T-helper 2 cell treated with Interferon-gamma antibody and Interleukin-4, amounts not matched to agents 100 ng/mL and 5 ng/mL, for 36 hours (primary cell): ENCODE results near the gene USP37. TPM values are rescaled to one million over a fixed set of nuclear protein-coding genes. Genes with fewer than 3 reads are reported as not detected.

ENCODE experiments used
- intact Hi-C: fragments of 100-400 bp; cut with micrococcal nuclease; formaldehyde crosslinking; loops from one replicate; pipeline ENCODE4 v1.15.1; 2023
- total RNA-seq: library from RNA; stranded (reverse); gene quantifications from 2 replicates; pipeline ENCODE4 v1.2.3, GENCODE V29; 2022

The USP37 gene
- total RNA-seq, 1 donor from 2014 or later: 32.2 TPM

DNA sequence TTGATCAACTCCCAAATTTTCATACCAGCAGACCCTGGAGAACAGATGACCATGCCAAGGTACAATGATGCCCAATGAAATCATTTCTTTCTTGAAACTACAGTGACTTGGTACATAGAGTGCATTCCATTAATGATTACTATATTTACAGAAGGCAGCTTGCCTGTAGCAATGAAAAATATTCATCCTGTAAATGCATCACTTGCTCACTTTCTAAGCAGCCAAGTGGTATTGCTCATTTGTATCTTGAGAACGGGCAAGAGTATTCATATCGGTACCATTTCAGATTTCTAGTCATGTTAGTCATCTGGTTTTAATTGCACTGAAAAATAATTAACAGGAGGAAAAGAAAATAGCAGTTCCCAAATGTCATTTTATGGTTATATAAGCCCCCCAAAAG lies 89.6 kb downstream of the USP37 start:
- intact Hi-C loops: no loop called here

DNA sequence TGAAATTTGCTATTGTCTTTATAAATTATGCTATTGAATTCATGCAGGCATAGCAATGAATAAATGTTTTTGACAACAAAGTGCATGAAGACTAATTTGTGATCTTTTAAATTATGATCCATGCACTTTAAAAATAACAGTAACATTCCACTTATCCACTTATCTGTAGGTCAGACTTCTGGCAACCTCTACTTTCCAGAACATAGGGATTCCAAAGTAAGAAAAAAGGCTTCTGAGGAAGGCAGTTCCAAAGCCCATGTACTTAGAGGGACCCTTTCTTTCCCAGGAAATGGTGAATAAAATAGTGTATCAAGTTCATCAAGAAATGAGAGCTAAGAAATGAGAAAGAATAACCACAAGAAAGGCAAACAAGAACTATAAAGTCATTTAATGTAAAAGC lies 90.9 kb downstream of the USP37 start:
- intact Hi-C loops: no loop called here

DNA sequence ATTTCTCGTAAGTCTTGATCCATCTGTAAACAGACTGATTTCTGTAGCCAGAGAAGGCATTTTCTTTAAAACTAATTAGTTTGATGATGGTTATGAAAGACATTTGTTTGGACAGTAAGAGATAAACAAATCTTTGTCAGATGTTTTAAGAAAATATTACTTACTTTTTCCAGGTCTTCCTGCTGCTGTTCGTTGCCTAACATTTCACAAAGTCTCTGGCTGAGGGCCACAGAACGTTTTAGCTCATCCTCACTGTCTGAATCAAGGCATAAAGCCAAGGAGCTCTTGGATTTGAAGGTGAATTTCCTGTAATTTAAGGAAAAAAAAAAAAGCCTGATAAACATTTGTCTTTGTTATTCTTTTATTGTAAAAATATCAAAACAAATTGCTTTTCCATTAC lies 91.5 kb downstream of the USP37 start:
- intact Hi-C loops: no loop called here

DNA sequence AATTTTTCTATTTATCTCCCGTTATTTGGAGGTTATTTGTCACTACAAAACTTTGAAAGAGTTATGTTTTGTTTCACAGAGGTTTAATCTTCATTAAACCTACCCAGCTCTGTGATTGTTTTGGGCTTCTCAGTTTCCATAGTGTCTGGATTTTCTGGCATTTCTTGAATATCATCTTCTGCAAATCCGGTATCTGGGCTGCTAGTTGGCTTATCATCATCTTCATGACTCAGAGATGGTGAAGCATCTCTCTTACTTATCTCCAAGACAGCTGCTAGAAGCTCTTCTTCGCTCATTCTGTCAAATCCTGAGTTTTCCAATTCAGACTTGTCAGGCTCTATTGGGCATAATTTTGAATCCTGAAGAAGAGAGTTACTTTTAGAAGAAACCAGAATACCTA lies 93.6 kb downstream of the USP37 start:
- intact Hi-C loops: no loop called here

DNA sequence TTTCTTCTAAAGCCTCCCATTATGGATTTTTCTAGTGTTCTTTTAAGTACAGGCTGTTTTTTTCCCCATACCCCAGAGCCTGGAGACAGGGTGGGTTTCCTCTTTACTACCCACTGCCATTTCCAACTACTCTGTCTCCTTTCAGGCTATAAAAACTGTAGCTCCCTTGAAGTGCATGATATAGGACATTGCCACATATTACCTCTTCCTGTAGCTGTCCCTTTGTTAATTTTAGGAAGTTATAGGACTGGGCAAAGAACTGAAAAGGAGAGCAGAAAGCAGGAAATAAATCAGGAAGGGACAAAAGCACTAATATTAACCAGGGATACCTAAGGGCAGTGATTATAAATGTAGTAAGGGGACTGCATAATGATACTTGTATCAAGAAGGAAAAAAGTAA lies 95.2 kb downstream of the USP37 start:
- intact Hi-C loops: no loop called here

- intact Hi-C loops: no loop called here
Measured at GRCh38 chr2:218471982-218472381, 96.2 kb downstream of the USP37 start.

- intact Hi-C loops: no loop called here
Measured at GRCh38 chr2:218471036-218471435, 97.1 kb downstream of the USP37 start.

- intact Hi-C loops: no loop called here
Measured at GRCh38 chr2:218470448-218470847, 97.7 kb downstream of the USP37 start.

- intact Hi-C loops: loop anchor here (1.0 to 2.0 kb wide), 3 partner anchors 59 to 173 kb away; partner anchors contain the start of gene TMBIM1
Measured at GRCh38 chr2:218465987-218466633, 102.0 kb downstream of the USP37 start.

- intact Hi-C loops: no loop called here
Measured at GRCh38 chr2:218458598-218458997, 109.6 kb downstream of the USP37 start.

- intact Hi-C loops: no loop called here
Measured at GRCh38 chr2:218456849-218457248, 111.3 kb downstream of the USP37 start.

- intact Hi-C loops: no loop called here
Measured at GRCh38 chr2:218452079-218452478, 116.1 kb downstream of the USP37 start.

DNA sequence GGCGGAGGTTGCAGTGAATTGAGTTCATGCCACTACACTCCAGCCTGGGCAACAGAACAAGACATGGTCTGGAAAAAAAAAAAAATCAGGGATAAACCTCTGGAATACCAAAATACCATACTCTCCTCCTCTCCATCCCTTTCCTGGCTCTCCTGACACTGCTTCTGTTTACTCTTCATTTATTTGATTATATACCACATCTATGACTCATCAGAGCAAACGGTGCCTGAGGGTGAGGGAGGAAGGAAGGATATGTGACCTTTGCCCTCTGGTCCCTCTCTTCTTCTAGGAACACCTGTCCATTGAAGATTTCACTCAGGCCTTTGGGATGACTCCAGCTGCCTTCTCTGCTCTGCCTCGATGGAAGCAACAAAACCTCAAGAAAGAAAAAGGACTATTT lies 119.2 kb downstream of the USP37 start:
- intact Hi-C loops: no loop called here

DNA sequence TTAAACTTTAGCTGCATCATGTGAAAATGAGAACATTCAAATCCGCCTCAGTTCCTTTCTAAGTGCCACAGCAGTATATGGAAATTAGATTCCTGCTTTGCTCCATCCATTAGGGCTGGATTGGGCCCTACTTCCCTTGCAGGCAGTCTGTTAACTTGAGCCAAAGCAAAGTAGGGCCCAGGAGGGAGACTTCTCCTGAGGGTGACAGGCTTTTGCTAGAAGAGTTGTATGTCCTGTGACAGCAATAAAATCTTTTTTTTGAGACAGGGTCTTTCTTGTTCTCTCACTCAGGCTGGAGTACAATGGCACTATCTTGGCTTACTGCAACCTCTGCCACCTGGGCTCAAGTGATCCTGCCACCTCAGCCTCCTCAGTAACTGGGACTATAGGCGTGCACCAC lies 121.1 kb downstream of the USP37 start:
- intact Hi-C loops: no loop called here

GRCh38 chr2:218446547-218446946 lies 121.6 kb downstream of the USP37 start:
- intact Hi-C loops: no loop called here

DNA sequence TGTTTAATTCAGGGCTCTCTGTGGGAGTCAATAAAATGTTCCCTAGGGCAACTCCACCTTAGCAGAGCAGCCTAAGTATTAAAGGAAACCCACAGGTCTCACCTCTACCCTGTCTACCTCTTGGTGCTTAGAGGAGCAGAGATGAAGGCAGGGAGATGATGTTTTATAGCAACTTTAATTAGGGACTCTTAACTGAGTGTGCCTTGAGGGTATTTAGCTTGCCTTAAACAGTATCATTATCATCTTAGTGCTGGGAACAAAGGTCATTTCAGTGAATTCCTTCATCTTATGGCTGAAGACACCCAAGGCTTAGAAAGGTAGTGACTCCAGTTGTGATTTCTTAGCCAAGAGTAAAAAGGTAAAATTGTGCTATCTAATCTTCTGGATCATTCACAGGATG lies 122.5 kb downstream of the USP37 start:
- intact Hi-C loops: no loop called here

DNA sequence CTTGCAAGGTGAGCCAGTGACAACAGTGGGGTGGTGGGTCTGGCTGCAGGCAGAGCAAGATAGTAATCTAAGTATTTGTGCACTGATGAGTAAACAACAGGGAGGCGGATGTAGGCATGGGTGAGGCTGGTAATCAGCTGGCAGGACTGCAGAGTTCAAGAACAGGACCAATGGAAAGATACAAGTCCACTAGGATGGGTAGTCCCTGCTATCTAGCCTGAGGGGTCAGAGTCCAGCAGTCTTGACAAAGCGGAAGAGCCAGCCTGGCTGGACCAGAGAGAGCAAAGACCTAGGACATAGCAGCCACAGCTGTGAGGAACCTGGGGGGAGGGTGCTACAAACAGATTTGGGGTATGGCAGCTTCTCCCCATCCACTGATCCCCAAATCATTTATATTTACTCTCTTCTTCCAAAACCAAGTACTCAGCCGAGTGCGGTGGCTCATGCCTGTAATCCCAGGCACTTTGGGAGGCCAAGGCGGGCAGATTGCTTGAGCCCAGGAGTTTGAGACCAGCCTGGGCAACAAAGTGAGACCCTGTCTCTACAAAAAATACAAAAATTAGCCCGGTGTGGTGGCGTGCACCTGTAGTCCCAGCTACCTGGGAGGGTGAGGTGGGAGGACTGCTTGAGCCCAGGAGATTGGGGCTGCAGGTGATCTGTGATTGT lies 123.3 kb downstream of the USP37 start:
- intact Hi-C loops: no loop called here

GRCh38 chr2:218438596-218438995 lies 129.6 kb downstream of the USP37 start:
- intact Hi-C loops: no loop called here

GRCh38 chr2:218437969-218438368 lies 130.2 kb downstream of the USP37 start:
- intact Hi-C loops: no loop called here

DNA sequence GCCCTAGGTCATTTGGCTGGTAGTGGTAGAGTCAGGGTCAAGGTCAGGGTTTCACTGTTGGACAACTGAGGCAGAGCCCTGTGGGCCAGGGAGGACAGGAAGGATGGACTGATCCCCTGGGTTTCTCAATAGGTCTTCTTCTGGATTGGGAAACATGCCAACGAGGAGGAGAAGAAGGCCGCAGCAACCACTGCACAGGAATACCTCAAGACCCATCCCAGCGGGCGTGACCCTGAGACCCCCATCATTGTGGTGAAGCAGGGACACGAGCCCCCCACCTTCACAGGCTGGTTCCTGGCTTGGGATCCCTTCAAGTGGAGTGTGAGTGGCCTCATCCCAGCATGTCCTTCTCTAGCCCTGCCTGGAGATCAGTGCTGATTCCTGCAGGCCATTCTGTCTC lies 131.2 kb downstream of the USP37 start:
- intact Hi-C loops: no loop called here

DNA sequence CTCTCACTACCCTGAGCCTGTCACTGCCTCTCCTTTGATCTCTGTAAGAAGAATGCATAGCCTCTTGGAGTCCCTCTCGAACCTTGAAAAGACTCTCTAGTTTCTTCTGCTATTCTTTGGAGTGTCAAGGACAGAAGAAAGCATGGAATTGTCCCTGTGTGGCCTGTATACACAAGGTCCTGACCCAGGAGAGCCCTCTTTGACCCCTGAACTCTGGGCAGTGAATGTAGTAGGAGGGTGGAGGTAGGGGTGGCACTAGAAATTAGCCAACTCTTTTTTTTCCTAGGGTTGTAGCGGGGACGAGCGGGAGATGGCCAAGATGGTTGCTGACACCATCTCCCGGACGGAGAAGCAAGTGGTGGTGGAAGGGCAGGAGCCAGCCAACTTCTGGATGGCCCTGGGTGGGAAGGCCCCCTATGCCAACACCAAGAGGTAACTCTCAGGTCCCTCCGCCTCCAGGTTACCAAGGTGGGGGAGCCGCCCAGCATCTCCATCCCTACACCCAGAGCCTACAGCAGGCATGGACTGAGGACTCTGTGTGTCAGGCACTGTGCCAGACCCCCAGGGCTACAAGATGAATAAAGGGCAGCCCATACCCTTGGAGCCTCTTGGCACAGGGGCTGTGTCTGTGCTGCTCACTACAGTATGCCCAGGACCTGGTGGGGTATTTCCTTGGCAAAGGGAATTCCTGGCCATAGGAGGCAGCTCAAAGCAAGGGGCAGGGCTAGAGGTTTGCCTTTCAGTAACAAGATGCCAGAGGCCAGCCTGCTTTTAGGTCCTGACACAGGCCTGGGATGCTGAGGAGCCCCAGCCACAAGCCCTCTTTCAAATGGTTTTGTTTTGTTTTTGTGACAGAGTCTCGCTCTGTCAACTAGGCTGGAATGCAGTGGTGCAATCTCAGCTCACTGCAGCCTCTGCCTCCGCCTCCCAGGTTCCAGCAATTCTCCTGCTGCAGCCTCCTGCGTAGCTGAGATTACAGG lies 132.9 kb downstream of the USP37 start:
- intact Hi-C loops: no loop called here

DNA sequence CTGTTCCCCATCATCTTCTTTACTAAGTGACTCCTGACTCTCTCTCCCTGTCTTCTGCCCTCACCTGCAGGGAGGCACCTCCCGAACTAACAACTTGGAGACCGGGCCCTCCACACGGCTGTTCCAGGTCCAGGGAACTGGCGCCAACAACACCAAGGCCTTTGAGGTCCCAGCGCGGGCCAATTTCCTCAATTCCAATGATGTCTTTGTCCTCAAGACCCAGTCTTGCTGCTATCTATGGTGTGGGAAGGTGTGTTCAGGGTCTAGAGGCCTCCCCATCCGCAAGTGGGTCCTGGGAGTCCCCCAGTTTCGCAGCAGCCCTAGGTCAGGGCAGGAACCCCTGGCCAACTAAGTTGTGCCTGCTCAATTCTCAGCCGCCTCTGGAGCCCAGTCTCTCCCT lies 133.7 kb downstream of the USP37 start:
- intact Hi-C loops: no loop called here
